GM19463 (cell line): Measurements from ENCODE around the gene L2HGDH.
A peak's percentile ranks its signal among the peaks of the same experiment; 100 is the strongest.
"Not testable (repeated sequence)": the region's sequence is repeated elsewhere in the genome, so short reads cannot be mapped to it uniquely, and the experiment has no call there.

Source experiments
- ATAC-seq: cut with Tn5 transposase; IDR thresholded peaks from one replicate; pipeline ENCODE4 v1.9.1; 2021; ENCODE audit warnings: mild to moderate bottlenecking, moderate library complexity; ENCODE audit not compliant: unreplicated experiment

The L2HGDH gene

DNA sequence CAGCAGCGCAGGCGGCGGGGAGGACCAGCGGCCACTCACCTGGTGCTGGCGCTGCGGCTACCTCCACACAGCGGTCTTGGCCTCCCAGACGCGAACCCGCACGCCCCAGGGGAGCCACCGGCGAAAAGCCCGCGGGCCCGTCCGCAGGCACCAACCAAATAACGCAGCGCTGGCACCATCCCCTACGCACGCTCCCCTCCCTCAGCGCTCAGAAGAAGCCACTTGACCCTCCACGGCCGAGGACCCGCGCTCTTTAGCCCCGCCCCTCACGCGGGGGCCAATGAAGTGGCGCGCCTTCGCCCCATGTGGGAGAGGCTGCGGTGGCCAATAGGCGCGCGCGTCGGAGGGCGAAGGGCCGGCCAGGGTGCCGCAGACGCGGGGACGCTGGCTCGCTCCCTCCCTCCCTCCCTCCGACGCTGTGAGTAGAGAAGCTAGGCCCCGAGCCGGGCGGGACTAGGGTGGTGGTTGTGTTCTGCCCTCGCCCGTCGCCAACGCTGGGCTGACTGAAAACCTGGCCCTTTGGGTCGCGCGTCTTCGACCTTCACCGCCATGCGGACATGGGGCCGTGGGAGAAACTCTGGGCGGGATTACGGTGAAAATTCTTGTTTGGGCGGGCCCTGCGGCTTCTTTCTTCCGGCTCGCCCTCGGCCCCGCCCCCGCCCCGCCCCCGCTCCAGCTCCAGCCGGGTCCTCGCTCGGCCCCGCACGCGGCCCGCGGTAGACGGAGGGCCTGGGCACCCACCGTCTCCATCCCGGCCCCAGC, at the start of gene L2HGDH, which contains the start of gene DMAC2L:
Gene L2HGDH, minus strand, starts transcription at position 258 of the 762 bp plus-strand sequence. Its CDS starts 79 bp downstream, at position 179.
Gene DMAC2L, plus strand, starts transcription at position 353 of the 762 bp plus-strand sequence. CDS start 9,164 bp downstream, outside the sequence.
- peak; percentile 95 for ATAC-seq

GRCh38 chr14:50360851-50361250, 48.8 kb upstream of the L2HGDH start:
- no peak for ATAC-seq

DNA sequence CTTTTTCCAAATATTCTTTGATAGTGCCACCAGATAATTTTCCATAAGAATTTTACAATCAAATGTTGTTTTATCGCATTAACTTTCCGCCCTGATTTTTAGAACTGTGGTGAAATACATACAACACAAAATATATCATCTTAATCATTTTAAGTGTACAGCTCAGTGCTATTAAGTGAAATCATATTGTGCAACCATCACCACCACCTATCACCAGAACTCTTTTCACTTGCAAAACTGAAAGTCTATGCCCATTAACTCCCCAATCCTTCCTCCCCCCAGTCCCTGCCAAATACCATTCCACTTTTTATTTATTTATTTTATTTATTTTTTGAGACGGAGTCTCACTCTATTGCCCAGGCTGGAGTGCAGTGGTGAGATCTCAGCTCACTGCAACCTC, 48.1 kb upstream of the L2HGDH start:
- no peak for ATAC-seq

DNA sequence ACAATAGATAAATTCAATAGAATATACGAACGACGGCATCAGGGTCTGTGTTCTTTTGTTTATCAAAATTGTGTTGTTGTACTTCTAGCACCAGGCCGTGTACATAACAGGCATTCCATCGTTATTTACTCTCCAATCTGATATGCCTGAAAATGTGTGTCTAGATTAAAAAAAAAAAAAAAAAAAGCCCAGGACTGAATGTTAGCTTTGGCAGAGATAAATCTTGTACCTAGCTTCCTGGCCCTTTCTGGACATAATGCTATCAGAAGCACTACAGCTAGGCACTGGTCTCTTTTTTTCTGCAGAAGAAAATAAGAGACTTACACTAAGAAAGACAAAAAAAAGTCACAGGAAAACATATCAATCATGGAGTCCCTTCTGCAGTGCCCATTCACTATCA, 47.6 kb upstream of the L2HGDH start:
- ATAC-seq = no peak

DNA sequence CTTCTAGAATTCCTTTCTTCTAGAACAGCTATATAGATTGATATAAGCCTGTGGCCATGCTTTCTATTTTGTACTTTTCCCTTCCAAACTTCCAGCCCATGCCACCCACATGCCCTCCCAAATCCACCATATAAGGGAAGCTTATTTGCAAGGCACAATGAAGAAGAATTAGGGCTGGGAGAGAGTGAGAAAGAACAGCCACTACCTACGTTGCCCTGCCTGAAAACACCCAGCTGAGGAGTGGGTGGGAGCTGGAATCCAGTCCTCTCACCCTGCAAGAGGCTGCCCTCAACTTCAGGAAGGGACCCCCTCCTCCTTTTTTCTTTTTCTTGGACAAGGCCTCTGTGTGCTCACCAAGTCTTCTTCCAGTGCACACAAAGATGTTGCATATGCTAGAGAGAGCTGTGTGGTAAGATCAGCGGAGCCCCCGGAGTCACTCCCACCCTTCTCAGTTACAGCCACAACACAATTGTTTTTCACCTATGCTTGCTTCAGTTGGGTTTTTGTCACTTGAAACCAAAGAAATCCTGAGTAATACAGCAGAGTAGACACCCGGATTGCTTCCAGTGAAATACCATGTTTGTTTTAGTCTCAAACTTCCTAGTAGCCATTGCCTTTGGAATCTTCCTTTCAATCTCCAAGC, 45.8 kb upstream of the L2HGDH start:
- no peak for ATAC-seq

- no peak for ATAC-seq
Observed at GRCh38 chr14:50357124-50357523, 45.1 kb upstream of the L2HGDH start.

DNA sequence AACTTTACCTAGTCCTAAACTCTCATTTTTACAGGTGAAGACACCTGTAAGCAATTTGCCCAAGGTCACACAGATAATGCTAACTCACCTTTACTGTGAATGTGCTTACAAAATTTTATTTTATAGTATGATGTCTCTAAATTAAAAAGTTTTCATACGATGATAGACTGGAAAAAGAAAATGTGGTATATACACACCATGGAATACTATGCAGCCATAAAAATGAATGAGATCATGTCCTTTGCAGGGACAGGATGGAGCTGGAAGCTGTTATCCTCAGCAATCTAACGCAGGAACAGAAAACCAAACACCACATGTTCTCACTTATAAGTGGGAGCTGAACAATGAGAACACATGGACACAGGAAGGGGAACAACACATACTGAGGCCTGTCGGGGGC, 44.3 kb upstream of the L2HGDH start:
- ATAC-seq = not testable (repeated sequence)

DNA sequence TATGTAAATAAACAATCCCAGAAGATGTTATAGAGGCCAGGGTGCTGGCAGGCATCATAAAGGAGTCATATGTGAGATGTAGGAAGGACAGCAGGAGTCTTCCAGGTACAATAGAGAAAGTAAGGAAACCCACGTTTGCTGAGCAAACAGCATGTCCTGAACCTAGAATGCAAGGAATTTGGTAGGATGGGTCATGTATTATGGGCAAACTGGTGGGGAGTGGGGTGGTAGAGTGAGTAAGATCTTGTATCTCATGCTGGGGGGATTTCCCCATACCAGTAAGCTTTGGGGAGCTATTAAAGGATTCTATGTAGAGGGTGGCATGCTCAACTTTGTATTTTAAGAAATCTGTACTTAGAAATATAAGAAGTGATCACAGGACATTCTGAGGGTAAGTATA, 43.7 kb upstream of the L2HGDH start:
- no peak for ATAC-seq

GRCh38 chr14:50354527-50354926, 42.5 kb upstream of the L2HGDH start:
- ATAC-seq = no peak

DNA sequence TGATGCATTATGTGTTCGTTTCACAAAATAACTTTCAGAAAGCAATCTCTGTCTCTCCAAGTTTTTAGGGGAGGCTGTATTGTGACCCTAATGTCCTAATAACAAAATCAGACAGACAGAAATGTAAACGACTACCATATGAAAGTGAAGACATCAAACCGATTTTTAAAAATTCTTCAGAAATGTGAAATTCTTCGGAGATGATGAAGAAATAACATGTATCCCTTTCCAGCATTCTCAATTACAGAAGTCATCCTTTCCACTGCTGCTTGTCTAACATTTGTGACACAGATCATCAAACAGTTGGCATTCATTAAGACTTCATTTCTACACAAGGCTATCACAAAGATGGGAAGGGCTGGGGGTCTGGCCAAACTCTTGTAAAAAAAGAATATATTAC, 41.1 kb upstream of the L2HGDH start:
- ATAC-seq = no peak

DNA sequence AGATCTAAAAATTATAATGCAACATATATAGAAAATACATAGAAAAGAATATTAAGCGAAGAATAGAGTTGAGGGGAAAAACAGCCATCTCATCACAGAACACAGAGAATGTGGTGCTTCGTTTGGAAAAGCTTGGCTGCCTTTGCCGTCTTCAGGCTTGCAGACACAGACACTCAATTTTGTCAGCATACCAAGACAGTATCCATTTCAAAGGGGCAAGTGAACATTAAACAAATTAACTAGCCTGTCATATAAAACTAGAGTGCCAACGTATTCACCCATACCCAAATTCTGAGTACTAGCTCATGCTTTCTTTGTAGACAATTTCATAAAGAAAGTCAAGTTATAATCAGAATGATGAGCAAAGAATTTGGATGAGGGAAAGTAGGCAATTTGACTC, 40.6 kb upstream of the L2HGDH start:
- ATAC-seq = no peak

GRCh38 chr14:50350975-50351374, 38.9 kb upstream of the L2HGDH start:
- ATAC-seq = no peak

GRCh38 chr14:50348933-50349332, 36.9 kb upstream of the L2HGDH start:
- ATAC-seq = no peak

DNA sequence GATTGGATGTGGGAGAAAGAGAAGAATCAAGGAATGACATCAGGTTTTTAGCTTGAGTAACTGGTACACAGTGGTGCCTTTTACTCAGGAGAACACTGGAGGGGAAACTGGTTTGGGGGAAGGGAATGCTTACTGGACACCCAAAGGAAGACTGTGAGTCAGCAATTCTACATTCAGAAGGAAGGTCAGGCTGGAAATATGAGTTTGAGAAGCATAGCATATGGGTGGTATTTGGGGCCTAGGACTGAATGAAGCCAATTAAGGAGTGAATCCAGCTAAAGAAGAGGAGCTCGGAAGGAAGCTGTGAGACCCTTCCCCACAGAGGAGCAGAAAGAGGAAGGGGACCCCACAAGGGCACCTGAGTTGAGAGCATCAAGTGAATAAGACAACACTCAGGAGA, 35.5 kb upstream of the L2HGDH start:
- ATAC-seq = no peak

DNA sequence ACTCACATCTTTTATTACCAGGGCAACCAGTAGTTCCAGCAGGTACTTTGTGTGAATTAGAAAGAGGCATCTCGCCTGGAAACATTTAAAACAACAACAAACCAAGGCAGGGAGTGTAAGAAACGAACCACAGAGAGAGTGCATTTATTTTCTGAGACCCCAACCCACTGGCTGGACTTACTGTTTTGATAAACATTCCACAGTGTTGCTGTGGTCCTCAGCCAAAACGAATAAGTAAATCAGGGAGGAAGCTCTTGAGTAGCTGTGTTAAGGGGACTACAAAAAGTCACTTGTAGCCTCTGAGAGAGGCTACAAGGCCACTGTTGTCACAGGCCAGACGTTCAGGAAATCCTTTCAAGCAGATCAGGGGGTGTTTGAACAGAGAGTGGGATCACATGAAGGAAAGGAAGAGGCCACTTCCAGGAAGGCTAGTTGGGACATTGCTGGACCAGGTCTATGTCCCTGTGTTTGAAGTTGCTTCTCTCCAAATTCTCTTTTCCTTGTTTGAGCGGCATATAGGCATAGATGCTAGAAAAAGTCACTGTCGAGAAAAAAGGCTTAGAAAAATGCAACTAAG, 33.9 kb upstream of the L2HGDH start:
- no peak for ATAC-seq

GRCh38 chr14:50344876-50345563, 33.0 kb upstream of the L2HGDH start:
- no peak for ATAC-seq

GRCh38 chr14:50344116-50344775, 32.2 kb upstream of the L2HGDH start:
- ATAC-seq = peak; percentile 95

- no peak for ATAC-seq
Observed at GRCh38 chr14:50343434-50343833, 31.4 kb upstream of the L2HGDH start.

GRCh38 chr14:50342221-50343078, 30.4 kb upstream of the L2HGDH start:
- peak; percentile 40 for ATAC-seq

- ATAC-seq = no peak
Observed at GRCh38 chr14:50340963-50341362, 28.9 kb upstream of the L2HGDH start.
